Measurements from ENCODE around the gene KRTAP12-2.
"Not testable (repeated sequence)": the region's sequence is repeated elsewhere in the genome, so short reads cannot be mapped to it uniquely, and the experiment has no call there.

Gene KRTAP12-2

DNA sequence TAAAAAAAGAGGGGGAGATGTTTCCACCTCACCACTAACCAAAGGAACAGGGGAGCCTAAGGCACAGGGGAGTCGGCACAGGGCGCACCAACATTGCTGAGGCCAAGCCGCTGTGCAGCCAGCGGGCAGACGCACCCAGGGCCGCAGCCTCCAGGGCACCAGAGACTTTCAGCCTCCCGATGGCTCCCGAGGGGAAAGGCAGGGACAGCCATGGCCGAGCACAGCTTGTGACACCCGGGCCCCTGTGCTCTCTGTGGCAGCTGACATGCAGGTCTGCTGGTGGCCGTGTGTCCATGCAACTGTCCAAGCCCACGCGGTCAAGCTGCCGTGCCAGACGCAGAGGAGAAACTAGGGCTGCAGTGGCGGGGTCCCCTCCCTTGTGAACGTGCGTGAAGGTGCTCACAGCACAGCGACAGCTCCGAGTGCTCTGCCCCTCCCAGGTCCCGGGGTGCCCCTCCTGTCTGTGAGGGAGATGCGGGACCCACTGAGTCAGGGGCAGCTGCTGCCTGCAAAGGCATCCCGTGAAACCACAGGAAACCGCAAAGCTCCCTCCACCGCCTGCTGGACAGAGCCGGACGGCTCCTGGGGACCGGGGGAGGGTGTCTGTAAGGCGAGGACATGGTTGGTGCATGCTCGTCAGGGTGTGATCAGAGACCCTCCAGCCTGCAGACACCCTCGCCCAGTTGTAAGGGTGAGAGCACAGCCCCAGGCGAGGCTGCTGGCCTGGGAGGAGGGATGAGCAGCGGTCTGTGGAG is 18.0 kb downstream of the KRTAP12-2 start:
- DNase-seq: no peak

DNA sequence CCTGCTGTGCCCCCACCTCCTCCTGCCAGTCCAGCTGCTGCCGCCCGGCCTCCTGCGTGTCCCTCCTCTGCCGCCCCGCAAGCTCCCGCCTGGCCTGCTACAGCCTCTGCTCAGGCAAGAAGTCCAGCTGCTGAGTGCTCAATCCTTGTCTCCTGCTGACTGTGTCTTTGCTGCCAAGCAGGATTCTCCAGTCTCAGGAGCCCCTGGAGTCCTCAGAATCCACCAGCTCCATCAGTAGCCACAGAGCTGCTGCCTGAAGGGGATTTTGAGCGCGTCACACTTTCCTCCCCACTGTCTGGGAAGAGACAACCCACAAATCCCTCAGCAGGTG is 19.5 kb downstream of the KRTAP12-2 start:
- DNase-seq: no peak

DNA sequence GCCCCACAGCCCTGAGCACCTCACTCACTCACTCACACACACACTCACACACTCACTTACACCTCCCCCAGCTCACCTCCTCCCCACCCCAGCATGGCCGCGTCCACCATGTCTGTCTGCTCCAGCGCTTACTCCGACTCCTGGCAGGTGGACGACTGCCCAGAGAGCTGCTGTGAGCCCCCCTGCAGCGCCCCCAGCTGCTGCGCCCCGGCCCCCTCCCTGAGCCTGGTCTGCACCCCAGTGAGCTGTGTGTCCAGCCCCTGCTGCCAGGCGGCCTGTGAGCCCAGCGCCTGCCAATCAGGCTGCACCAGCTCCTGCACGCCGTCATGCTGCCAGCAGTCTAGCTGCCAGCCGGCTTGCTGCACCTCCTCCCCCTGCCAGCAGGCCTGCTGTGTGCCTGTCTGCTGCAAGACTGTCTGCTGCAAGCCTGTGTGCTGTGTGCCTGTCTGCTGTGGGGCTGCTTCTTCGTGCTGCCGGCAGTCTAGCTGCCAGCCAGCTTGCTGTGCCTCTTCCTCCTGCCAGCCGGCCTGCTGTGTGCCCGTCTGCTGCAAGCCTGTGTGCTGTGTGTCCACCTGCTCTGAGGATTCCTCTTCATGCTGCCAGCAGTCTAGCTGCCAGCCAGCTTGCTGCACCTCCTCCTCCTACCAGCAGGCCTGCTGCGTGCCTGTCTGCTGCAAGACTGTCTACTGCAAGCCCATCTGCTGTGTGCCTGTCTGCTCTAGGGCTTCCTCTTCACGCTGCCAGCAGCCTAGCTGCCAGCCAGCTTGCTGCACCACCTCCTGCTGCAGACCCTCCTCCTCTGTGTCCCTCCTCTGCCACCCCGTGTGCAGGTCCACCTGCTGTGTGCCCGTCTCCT is 20.1 kb downstream of the KRTAP12-2 start, which contains the start of gene KRTAP10-11:
KRTAP10-11 (plus strand) TSS at position 49 of the 856 bp plus-strand sequence; CDS start at position 94, 45 bp downstream.
- DNase-seq: not testable (repeated sequence)

DNA sequence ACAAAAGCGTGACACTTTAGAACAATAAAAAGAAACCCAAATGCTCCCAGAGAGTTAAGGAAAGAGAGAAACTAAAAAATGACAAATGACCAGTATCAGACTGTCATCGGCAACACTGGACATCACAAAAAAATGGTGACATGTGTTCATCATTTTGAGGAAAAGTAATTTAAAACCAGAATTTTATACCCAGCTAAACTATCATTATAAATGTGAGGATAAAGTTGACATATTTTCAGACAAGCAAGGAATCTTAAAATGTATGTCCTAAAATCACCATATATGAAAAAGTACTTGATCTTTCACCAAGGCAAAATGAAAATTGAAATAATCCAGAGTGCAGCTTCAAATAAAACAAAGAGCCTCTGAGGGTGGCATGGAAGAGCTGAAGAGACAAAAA is 21.8 kb downstream of the KRTAP12-2 start:
- DNase-seq: no peak

DNA sequence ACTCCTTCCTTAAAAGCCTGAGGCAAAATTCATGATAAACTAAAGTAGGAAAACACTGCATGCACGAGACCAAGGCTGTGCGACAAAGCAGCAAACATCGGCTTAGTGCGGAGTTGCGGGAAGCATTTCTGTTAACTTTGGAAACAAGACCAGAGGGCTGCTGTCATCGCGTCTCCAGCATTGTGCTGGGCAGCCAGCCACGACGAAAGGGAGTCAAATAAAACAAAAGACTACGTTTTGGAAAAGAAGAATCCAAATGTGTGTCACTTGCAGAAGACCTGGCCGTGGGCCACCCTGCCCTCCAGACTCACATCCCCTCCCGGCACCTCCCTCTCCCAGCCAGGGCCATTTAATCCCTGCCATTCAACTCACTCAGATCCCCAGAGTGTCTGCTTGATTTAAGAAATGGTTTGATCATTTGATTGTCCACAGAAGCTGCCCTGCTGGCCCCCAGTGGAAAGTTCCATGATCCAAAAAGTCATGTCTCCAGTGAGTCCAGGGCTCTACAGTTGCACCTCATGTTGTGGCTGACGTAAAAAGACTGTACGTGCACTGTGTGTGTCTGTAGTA is 22.9 kb downstream of the KRTAP12-2 start:
- no peak for DNase-seq

DNA sequence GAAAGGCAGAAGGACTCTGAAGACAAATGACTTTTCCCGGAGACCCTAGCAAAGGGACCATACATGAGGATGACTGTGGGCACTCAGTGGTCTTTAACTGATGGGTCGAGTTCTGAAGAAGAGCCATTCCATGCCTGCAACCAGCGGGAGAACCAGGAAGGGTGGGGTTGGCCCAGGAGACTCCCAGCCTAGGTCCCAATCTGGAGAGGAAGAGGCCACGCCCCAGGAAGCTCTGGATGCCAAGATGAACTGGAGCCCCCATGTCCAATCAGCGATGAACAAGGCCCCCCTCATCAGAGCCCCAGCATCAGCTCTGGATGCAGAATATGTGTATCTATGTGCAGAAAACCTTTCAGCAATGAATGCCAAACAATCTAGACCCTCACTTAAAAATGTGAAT is 26.0 kb downstream of the KRTAP12-2 start:
- no peak for DNase-seq

DNA sequence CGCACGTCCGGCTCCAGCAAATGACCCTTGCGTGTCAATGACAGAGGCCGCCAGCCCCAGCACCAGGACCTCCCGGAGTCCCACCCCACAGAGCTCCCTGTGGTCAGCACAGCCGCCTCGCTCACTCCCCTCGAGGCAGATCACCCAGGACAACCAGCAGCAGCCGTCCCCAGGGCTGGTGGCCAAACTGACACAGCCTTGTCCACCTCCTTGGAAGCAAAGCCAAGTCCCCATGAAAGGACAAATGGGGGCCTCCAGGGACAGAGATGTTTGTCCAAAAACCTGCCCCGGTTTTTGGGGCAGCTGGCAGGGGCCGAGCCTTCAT is 27.4 kb downstream of the KRTAP12-2 start:
- no peak for DNase-seq

DNA sequence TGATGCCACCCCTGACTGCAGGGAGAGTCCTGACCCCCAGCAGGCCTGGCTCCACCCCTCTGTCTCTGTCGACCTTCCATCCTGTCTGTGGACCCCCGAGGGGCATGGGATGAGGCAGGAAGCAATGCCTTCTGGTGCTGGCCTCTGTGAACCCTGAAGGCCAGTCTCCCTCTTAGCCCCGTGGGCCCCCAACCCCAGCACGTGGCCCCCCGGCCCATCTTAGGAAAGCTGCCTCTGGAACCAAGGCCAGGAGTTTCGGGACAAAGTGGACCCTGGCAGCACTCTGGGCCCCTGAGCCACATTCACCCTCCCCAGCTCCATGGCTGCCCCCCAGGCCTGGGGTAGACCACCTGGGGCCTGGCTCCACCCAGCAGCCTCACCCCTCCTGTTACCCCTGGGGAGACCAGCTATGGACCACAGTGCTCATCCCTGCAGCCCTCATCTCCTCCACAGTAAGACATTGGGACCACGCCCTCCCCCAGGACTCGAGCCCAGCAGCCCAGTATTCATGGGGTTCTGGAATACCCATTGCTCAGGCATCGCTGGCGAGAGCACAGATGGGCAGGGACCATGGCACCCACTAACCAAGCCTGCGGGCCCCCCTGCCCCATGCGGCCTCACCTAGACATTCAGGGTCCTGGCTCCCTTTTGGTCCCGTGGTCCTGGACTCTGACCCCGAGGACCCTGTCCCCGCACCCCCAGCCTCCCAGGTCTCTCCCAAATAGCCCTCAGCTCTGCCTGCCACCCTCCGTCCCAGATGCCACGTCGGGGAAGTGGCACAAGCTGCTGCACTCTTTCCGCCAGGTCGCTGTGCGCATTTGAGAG is 28.0 kb downstream of the KRTAP12-2 start:
- DNase-seq: not testable (repeated sequence)

DNA sequence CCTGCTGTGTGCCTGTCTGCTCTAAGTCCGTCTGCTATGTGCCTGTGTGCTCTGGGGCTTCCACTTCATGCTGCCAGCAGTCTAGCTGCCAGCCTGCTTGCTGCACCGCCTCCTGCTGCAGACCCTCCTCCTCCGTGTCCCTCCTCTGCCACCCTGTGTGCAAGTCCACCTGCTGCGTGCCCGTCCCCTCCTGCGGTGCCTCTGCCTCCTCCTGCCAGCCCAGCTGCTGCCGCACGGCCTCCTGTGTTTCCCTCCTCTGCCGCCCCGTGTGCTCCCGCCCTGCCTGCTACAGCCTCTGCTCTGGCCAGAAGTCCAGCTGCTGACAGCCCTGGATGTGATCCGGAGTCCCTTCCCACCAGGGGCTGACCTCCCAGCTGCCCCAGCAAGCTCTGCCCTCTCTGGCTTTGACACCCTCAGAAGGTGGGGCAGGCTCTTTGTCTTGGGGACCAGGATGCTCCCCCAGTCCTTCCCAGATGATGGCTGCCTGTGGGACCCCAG is 28.8 kb downstream of the KRTAP12-2 start:
- not testable (repeated sequence) for DNase-seq

DNA sequence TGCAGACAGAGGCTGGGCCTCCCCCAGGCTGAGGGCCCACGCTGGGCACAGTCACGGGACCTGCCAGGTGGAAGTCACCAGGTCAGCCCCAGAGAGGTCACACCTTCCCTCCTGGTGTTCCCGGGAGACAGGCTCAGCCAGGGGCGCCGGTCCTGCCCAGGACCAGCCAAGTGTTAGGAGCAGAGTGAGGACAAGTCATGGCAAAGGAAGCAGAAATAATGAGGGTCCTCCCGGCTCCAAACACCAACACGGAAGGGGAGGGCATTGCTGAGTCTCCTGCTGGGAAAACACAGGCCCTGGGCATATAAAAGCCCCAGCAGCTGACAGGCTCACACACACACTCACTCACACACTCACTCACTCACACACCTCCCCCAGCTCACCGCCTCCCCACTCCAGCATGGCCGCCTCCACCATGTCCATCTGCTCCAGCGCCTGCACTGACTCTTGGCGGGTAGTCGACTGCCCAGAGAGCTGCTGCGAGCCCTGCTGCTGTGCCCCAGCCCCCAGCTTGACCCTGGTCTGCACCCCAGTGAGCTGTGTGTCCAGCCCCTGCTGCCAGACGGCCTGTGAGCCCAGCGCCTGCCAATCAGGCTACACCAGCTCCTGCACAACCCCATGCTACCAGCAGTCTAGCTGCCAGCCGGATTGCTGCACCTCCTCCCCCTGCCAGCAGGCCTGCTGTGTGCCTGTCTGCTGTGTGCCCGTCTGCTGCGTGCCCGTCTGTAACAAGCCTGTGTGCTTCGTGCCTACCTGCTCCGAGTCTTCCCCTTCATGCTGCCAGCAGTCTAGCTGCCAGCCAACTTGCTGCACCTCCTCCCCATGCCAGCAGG is 29.5 kb downstream of the KRTAP12-2 start, which contains the start of gene KRTAP10-10:
KRTAP10-10 (plus strand) TSS at position 339 of the 833 bp plus-strand sequence; CDS start at position 401, 62 bp downstream.
- no peak for DNase-seq

DNA sequence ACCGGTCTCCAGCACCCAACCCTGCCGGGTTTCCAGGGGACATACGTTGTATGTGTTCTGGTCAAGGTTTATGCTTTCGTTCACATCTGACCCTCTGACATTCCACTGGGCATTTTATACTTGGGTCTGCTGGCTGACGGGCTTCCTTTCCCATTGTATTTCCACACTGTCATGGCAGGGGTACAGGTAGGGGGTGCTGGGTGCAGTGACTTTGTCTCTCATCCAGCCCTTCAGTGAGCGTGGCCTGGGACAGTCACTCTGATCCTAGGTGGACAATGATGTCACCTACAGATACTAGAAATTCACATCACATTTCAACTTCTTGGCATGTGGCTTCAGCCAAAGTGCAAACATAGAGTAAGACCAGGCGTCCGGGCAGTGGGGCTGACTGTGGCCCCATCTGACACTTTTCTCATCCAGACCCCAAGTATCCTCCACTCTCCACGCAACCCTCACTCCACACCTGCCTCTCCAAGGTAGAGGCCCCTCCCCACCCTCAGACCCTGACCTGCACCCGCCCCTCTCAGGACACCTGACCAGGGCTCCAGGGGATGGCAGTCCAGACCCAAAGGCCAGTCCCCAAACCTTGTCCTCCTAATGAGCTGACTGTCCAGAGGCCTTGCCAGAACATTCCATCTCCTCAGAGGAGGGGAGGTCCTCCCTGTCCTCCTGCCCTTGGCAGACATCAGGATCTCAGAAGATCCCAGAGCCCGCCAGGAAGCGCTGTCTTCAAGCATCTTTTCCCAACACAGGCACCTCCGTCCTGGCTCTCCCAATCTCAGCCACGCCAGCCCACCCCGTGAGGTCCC is 30.3 kb downstream of the KRTAP12-2 start:
- DNase-seq: no peak

DNA sequence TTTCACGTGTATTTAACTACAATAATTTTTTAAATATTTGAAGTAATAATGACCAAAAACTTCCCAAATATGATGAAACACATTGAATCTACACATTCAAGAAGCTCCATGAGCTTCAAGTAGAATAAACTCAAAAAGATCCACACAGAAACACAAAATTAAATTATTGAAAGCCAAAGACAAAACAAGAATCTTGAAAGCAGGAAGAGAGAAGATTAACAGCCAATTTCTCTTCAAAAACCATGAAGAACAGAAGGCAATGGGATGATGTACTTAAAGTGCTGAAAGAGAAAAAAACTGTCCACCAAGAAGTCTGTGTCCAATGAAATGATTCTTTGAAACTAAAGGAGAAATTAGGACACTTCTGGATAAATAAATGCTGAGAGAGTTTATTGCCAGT is 34.7 kb downstream of the KRTAP12-2 start:
- DNase-seq: no peak

DNA sequence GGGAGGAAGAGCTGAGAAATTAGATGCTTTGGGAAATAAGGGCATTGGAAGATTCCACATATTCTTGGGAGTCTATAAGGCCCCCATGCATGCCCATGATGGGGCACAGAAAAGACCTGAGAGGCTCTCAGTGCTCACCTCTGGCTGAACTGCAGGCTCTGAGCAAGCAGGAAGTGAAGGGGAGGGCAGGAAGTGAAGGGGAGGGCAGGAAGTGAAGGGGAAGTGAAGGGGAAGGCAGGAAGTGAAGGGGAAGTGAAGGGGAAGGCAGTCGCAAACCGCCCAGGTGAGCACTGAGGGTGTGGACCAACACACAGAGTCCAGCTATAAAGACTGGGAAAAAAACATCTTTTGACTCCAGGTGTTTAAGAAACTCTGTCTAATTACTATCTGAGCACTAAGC is 36.3 kb downstream of the KRTAP12-2 start:
- no peak for DNase-seq

DNA sequence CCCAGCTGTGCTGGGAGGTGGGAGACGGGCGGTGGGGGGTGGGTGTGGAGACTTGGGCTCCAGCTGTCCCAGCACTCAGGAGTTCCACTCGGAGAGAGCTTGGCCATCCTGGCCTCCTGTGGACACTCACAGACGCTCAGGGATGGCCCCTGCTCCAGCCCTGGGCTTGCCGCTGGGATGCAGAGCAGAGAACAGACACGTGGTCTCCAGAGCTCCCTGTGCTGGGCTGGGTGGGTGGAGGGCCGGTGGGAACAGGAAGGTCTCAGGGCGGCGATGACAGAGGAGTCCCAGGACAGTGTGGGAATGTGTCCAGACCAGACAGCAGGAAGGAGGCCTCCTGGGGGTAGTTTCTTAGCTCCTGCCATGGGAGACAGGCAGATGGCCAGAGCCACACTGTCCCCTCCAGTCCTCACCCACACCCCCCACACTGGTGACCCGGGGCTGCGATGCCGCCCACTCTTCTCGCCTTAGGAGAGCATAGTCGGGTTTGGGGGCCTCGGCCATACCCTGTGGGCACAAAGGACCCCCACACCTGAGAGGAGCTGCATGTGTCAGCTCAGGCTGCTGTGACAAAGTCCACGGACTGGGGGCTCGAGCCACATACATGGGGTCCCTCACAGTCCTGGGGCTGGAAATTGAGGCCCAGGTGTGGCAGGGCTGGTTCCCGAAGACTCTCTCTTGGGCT is 37.9 kb downstream of the KRTAP12-2 start:
- DNase-seq: no peak

DNA sequence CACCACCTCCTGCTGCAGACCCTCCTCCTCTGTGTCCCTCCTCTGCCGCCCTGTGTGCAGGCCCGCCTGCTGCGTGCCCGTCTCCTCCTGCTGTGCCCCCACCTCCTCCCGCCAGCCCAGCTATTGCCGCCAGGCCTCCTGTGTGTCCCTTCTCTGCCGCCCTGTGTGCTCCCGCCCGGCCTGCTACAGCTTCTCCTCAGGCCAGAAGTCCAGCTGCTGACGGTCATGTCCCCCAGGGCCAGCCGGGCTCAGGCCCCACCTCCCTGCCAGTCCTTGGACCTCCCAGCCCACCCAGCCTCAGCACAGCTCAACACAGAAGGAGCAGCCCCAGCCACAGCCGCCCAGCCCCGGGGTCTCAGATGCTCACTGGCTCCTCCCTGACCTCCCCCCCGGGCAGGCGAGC is 38.9 kb downstream of the KRTAP12-2 start:
- not testable (repeated sequence) for DNase-seq

DNA sequence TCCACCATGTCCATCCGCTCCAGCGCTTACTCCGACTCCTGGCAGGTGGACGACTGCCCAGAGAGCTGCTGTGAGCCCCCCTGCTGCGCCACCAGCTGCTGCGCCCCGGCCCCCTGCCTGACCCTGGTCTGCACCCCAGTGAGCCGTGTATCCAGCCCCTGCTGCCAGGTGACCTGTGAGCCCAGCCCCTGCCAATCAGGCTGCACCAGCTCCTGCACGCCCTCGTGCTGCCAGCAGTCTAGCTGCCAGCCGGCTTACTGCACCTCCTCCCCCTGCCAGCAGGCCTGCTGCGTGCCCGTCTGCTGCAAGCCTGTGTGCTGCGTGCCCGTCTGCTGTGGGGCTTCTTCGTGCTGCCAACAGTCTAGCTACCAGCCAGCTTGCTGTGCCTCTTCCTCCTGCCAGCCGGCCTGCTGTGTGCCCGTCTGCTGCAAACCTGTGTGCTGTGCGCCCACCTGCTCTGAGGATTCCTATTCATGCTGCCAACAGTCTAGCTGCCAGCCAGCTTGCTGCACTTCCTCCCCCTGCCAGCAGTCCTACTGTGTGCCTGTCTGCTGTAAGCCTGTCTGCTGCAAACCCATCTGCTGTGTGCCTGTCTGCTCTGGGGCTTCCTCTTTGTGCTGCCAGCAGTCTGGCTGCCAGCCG is 39.4 kb downstream of the KRTAP12-2 start:
- not testable (repeated sequence) for DNase-seq

DNA sequence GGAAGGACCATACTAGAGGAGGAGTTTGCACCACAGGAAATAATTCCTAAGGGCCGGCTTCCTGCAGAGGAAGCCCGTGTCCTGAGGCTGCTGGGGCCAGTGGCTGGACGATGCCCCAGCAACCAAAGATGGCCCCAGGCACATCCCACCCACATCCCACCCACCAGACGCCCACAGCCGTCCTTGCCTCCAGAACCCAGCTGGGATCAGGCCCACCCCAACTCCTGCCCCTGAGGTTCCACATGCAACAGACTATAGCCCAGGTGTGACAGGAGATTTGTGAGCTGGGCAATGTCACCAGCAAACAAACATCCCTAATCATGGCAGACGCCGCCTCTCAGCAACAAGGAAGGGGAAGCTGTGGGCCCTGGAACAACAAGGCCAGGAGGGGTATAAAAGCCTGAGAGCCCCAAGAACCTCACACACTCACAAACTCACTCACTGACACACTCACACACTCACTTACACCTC is 40.0 kb downstream of the KRTAP12-2 start, which contains the start of gene KRTAP10-9:
KRTAP10-9 (plus strand) TSS at position 421 of the 471 bp plus-strand sequence. CDS start 79 bp downstream, outside the sequence.
- no peak for DNase-seq

DNA sequence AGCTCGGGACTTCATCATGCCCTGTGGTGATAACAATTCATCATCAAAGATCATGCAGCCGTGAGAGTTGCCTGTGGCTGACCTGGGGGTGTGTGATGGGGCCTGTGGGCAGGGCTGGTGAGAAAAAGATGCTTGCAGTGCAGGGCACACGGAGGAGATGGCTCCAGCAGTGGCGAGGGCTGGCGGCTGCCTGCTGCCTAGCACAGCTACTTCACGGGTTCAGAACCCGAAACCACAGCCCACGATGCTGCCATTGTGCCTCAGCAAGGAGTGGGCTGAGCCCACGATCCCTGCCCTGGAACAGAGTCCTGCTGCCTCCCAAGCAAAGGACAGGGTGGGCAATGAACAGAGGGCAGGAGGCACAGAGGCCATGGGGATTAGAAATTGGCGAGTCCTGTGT is 40.5 kb downstream of the KRTAP12-2 start:
- no peak for DNase-seq

DNA sequence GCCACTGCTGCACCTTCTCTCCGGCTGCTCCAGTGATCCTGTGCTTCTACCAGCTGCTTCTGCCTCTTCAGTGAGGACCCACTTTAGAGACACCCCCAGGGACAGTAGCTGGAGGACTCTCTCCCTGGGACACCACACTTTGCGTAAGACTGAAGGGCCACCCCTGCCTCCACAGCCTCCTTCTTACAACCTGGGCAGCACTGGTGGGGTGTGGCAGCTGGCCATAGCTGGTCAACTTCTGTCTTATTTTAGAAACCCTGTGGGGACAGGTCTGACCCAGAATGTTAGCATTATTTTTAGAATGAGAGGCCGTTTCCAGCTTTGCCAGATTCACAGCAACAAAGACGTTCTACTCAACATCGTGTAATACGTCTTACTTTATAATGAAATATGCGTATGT is 41.0 kb downstream of the KRTAP12-2 start:
- no peak for DNase-seq

Data from GOT3 (cell line).